Activated T-helper 17 cell treated with anti-CD3 and anti-CD28 coated beads, Interleukin-2, amount 50 U/mL, for 72 hours (primary cell): Measurements from ENCODE around the gene ZNF22. TPM values are rescaled to one million over a fixed set of nuclear protein-coding genes. Genes with fewer than 3 reads are reported as not detected.
A peak's percentile ranks its signal among the peaks of the same experiment; 100 is the strongest.

ENCODE experiments used
- ATAC-seq: fragments of 150-1000 bp; cut with Tn5 transposase; replicated peaks from 2 replicates; pipeline ENCODE4 v1.10.0; 2021; ENCODE audit warnings: mild to moderate bottlenecking, moderate library complexity
- H3K27ac Mint-ChIP-seq: one replicate; pipeline ENCODE4 v1.8.0; 2022; ENCODE audit warnings: mixed read lengths
- H3K27me3 Mint-ChIP-seq: one replicate; pipeline ENCODE4 v1.8.0; 2022; ENCODE audit warnings: mixed read lengths
- H3K36me3 Mint-ChIP-seq: one replicate; pipeline ENCODE4 v1.8.0; 2022; ENCODE audit warnings: low read depth, mild to moderate bottlenecking, mixed read lengths
- H3K4me1 Mint-ChIP-seq: one replicate; pipeline ENCODE4 v1.8.0; 2022; ENCODE audit warnings: mixed read lengths
- H3K4me3 Mint-ChIP-seq: one replicate; pipeline ENCODE4 v1.8.0; 2022; ENCODE audit warnings: mild to moderate bottlenecking, mixed read lengths
- H3K9me3 Mint-ChIP-seq: one replicate; pipeline ENCODE4 v1.8.0; 2022; ENCODE audit warnings: mixed read lengths
- total RNA-seq, 2 donors: library from RNA; stranded (reverse); gene quantifications; one replicate each; pipeline ENCODE4 v1.2.3, GENCODE V29; 2022

The ZNF22 gene
- total RNA-seq, 2 donors from 2014 or later: 7.3 to 12.6 TPM

DNA sequence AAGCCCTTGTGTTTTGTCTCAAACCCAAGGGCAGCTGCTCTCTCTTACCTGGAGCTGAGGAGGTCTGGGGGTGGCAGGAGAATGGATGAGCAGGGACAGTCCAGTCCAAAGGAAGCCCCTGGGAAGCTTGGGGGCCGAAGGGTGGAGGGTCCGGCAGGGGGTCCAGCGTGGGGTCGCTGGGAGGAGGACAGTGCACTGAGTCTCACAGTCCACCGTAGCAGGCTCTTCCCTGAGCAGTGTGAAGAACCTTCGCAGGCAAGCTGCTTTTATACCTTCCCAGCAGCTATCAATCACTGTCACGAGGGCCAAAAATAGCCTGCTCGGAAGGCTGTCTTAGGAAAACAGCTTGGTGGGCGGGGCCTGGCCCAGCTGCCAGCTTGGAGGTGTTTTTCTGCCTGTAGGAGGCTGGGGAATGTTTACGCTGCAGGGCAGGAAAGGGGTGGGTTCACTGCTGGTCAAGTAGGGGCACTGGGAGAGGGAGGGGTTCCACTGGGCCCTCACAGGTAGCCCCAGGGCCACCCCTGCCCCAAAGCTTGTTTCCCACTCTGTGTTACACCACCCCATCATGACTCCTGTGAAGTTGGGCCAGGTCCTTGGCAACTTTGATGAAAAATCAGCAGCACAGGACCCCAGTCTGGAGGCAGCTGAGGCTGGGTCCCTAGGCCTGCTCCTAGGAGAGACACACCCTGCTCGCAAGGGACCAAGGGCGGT is 22.0 kb upstream of the ZNF22 start, which contains the start of gene DEPP1:
Gene DEPP1, minus strand, starts transcription at position 240 of the 711 bp plus-strand sequence. CDS start 779 bp downstream, outside the sequence.
- peaks cover 3% of the 10 kb centered on the region for H3K27me3 Mint-ChIP-seq
- no peak within 1 kb of the TSS for H3K27ac Mint-ChIP-seq
- no peak within 1 kb of the TSS for H3K4me3 Mint-ChIP-seq
- no peak for ATAC-seq
- no peaks in the 10 kb centered on the region for H3K36me3 Mint-ChIP-seq
- H3K4me1 Mint-ChIP-seq: no peaks in the 10 kb centered on the region
- H3K9me3 Mint-ChIP-seq: no peaks in the 10 kb centered on the region

DNA sequence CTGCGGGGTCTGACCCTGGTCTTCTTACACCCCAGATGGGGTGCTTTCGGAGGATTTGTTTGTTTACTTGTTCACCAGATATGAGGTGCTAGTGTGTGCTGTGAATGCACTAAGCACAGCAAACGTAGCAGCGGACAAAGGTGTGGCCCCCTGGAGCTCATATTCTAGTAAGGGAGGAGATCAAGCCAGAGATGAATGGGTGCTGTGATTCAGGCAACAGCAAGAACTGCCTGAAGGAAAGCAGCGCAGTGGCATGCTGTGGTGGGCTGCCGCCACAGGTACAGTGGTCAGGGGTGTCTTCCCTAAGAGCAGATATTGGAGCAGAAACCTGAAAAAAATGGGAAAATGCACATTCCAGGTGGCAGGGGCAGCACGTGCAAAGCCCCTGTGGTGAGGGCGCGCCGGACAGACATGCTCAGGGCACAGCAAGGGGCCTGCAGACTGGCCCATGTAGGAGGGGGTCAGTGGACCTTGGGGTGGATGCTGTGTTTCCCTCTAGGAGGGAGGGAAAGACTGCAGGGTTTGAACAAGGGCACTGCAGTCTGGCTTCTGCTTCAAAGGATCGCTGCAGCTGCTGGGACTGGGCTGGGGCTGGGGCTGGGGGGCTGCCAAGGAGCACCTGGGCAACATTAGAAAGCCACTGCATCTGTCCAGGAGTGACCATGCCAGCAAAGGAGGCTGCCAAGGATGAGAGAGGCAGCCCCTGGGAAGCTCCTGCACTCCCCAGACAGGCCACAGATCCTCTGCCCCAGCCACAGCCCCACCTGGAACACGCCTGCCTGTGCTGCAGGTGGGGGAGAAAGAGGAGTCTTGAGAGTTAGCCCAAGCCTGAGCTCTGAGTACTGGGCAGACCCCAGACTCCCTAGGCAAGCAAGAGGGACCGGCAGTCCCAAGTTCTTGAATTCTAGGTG is 21.2 kb upstream of the ZNF22 start:
- Mint-ChIP-seq H3K9me3 (no peaks in the 10 kb centered on the region), H3K27me3 (peaks cover 3% of the 10 kb centered on the region), H3K27ac (no peak overlapping the region), H3K36me3 (no peaks in the 10 kb centered on the region), H3K4me3 (no peak overlapping the region), H3K4me1 (no peaks in the 10 kb centered on the region)
- no peak for ATAC-seq

DNA sequence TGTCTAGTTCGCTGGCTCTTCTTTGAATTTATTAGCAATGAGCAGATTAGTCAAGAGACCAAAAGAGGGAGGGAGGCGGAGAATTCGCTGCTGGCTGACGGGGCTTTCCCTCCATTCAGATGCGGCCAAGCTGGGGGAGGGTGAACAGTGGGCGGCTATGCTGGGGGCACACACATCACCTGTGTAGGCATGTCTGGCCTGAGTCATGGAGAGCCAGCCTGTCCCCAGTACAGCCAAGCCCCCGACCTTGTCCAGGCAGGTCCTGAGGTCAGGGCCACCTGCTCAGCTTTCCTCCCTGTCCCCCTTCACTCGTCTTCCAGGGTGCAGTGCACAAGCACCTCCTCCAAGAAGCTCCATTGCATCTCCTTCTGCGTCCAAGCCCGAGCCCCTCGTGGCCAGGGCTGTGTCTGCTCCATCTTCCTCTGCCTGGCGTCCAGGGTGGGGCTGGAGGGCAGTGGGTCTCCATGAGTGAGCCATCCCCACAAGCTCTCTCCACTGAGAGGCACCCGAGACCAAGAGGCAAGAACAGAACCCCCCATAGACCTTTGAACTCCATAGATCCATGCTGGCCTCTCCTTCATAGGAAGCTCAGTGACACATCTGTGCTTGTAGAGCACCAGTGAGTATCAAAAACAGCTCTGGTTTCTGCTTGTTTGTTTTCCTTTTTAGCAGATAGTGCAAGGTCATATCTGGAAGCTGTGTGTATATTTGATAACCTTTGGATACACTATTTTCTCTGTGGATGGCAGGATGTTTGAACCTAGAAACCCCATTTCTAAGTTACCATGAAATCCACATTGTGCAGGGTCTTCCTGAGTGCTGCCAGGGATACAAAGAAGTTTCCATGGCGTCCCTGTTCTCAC is 20.2 kb upstream of the ZNF22 start:
- Mint-ChIP-seq H3K4me1 (no peaks in the 10 kb centered on the region), H3K9me3 (no peaks in the 10 kb centered on the region), H3K27ac (no peak overlapping the region), H3K36me3 (no peaks in the 10 kb centered on the region), H3K27me3 (peaks cover 3% of the 10 kb centered on the region), H3K4me3 (no peak overlapping the region)
- ATAC-seq: no peak

DNA sequence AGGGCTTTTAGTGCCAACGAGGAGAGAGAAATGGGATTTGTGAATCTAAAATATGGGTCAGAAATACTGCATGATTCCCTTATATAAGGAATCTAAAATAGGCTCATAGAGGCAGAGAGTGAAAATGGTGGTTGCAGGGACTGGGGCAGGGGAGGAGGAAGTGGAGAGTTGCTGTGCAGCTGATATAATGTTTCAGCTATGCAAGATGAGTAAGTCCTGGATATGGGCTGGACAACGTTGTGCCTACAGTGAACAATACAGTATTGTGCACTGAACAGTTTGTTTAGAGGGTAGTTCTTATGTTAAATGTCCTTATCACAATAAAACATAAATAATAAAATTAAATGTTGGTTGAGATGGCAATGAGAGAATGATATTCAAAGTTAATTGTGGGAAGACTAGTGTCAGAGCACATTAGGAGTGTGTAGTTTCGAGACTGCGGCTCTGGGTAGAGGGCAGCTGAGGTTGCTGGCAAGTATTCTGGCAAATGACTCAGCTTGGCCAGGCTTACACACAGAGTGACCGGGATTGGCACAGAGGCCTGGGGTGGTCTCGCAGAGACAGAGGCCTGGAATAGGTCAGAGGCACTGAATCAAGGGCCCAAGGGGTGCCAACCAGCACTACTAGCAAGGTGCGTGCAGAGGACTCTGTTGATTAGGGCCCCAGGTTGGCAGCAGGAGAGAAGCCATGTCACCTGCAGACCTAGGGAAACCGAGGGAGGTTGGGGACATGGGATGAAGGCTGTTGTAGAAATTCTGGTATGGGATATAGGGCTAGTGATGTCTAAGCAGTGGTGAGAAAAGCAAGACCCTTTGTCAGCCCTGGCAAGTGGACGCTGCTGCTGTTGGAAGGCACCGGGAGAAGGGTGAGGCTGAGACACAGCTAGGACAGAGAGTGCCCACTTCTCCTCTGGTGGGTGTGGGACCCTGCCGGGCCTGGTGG is 19.3 kb upstream of the ZNF22 start:
- Mint-ChIP-seq H3K27ac (no peak overlapping the region), H3K27me3 (peaks cover 3% of the 10 kb centered on the region), H3K36me3 (no peaks in the 10 kb centered on the region), H3K9me3 (no peaks in the 10 kb centered on the region), H3K4me3 (no peak overlapping the region), H3K4me1 (no peaks in the 10 kb centered on the region)
- peak; percentile 45 for ATAC-seq

DNA sequence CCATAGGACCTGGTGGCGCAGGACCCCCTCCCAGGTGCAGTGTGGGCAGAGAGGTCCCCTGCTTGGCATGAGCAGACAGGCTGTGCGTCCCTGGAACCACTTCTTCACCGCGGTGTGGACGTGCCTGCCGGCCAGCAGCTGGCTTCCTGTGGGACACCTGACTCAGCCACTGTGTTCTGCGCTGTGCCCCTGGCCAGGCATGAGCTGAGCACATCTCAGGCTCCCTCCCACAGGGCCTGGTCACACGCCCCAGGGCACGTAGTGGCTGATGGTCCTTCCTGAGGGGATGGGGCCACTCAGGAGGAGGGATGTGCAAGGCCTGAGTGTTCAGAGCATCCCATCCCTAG is 18.6 kb upstream of the ZNF22 start:
- Mint-ChIP-seq H3K4me3 (no peak overlapping the region), H3K9me3 (no peaks in the 10 kb centered on the region), H3K36me3 (no peaks in the 10 kb centered on the region), H3K4me1 (no peaks in the 10 kb centered on the region), H3K27me3 (peaks cover under 1% of the 10 kb centered on the region), H3K27ac (no peak overlapping the region)
- no peak for ATAC-seq

DNA sequence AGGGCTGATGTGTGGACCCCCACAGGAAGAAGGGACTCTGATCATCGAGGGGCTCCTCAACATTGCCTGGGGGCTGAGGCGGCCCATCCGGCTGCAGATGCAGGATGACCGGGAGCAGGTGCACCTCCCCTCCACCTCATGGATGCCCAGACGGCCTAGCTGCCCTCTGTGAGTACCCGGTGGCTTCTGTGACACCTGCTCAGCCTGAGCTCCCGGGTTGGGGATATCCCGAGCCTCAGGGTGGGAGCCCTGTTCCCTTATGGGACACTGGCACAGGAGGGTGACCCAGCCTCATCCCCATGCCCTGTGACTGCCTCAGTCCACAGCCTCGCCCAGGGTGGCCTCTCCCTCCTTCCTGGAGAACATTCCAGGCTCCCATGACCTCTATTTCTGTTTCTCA is 18.2 kb upstream of the ZNF22 start:
- no peaks in the 10 kb centered on the region for H3K9me3 Mint-ChIP-seq
- no peaks in the 10 kb centered on the region for H3K4me1 Mint-ChIP-seq
- H3K4me3 Mint-ChIP-seq: no peak overlapping the region
- no peaks in the 10 kb centered on the region for H3K36me3 Mint-ChIP-seq
- ATAC-seq: no peak
- H3K27me3 Mint-ChIP-seq: no peaks in the 10 kb centered on the region
- H3K27ac Mint-ChIP-seq: no peak overlapping the region

DNA sequence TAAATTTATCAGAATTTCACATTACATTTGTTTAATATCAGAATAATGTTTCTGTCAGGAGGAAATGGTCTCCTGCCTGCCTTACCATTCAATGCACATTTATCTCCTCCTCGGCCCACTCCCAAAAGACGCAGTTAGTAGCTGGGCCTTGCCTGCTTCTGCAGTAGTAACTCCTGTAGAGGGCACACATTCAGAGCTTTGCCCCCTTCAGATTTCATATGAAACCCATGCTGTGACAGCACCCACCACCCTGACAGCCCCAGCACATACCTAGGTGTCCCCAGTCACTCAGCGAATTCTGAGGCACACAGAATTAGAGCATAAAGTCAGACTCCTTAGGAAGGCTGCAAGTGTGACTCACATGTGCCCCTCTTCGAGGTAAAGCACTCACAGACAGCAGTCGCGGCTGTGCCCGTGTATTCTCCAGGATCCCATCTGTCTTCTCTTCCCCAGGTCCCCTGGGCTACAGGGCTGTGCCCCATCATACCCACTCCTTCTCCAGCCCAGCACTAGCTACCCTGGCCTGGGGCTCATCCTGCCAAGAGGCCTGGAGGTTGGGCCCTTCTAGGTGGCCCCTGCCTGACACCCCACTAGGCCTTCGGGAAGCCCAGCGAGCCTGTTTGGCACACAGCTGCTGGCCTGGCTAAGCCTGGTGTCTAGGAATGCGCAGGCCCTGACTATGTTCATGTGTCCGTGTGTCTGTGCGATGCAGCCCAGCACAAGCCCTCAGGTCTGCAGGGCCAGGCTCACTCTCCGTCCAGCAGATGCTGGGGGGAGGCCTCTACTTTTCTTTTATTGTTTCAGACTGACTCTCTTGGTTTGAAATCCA is 17.4 kb upstream of the ZNF22 start:
- ATAC-seq: no peak
- no peak overlapping the region for H3K27ac Mint-ChIP-seq
- no peaks in the 10 kb centered on the region for H3K4me1 Mint-ChIP-seq
- no peaks in the 10 kb centered on the region for H3K9me3 Mint-ChIP-seq
- no peak overlapping the region for H3K4me3 Mint-ChIP-seq
- H3K27me3 Mint-ChIP-seq: peaks cover under 1% of the 10 kb centered on the region
- H3K36me3 Mint-ChIP-seq: no peaks in the 10 kb centered on the region

DNA sequence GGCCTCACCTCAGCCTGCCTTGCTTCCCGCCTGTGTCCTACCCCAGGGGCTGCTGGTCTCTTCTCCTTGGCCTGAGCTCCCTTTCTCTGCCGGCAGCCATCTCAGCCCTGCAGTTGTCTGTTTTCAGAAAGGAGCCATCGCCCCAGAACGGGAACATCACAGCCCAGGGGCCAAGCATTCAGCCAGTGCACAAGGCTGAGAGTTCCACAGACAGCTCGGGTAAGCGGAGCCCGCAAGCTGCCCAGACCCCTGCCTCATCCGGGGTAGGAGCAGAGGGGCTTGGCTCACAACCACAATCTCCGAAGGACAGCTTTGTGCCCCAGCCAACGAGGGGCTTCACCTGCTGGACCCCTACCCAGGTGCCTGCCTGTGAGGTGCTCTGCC is 16.8 kb upstream of the ZNF22 start:
- Mint-ChIP-seq H3K4me3 (no peak overlapping the region), H3K27me3 (peaks cover 5% of the 10 kb centered on the region), H3K9me3 (no peaks in the 10 kb centered on the region), H3K4me1 (no peaks in the 10 kb centered on the region), H3K27ac (no peak overlapping the region), H3K36me3 (no peaks in the 10 kb centered on the region)
- no peak for ATAC-seq

DNA sequence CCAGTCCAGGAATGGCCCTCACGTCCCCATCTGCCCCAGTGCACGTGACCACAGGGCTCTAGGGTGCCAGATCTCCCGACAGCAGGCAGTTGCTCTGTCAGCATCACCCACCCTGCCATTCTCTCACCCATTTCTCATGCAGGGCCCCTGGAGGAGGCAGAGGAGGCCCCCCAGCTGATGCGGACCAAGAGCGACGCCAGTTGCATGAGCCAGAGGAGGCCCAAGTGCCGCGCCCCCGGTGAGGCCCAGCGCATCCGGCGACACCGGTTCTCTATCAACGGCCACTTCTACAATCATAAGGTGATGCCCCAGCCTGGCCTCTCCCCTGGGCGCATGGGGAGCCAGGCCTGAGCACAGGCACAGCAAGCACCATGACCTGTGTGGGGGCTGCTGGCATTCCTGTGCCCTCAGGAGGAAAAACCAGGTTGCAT is 16.0 kb upstream of the ZNF22 start:
- Mint-ChIP-seq H3K4me3 (no peak overlapping the region), H3K27me3 (peaks cover 5% of the 10 kb centered on the region), H3K9me3 (no peaks in the 10 kb centered on the region), H3K4me1 (no peaks in the 10 kb centered on the region), H3K27ac (no peak overlapping the region), H3K36me3 (no peaks in the 10 kb centered on the region)
- no peak for ATAC-seq

DNA sequence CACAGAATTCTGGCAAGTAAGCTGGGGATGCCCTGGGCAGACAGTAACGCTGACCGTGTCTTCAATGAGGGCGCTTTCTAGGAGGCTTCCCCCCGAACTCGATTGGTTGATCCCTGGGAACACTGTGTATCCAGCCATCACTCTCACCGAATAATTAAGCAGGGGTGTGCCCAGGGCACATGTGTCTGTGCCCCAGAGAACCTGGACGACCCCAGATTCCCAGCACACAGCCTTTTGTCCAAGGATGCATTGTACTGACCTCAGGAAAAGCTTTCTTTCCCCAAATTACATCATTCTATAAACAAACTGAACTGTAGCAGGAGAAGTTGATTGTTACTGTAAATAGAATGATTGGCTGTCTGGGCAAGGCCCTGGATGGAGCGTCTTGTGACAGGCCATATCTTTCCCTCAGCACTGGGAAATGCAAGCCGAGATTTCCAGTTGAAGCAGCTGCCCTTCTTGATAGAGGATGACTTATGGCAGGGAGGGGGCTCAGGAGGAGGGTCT is 15.5 kb upstream of the ZNF22 start:
- Mint-ChIP-seq H3K9me3 (no peaks in the 10 kb centered on the region), H3K36me3 (no peaks in the 10 kb centered on the region), H3K4me1 (no peaks in the 10 kb centered on the region), H3K27me3 (peaks cover 7% of the 10 kb centered on the region), H3K4me3 (no peak overlapping the region), H3K27ac (no peak overlapping the region)
- no peak for ATAC-seq

DNA sequence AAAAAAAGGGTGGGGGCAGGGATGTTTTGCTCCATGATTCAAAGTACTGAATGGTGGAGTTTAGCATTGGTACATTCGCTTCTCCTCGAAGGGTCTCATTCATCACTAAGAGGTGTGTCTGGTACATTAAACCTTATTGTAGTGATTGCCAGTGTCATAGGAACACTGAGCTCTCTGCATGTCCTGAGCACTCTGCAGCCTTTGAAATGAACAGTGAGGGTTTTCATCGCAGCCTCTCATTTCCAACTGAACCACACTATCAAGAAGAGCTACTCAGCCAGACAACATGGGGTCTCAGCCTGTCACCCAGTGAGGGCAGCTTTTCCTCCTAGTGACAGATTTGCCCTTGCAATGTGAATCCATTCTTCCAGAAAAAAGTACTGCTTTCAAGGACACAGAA is 14.5 kb upstream of the ZNF22 start:
- H3K27ac Mint-ChIP-seq: no peak overlapping the region
- ATAC-seq: no peak
- peaks cover 9% of the 10 kb centered on the region for H3K27me3 Mint-ChIP-seq
- H3K9me3 Mint-ChIP-seq: no peaks in the 10 kb centered on the region
- H3K36me3 Mint-ChIP-seq: no peaks in the 10 kb centered on the region
- H3K4me3 Mint-ChIP-seq: no peak overlapping the region
- no peaks in the 10 kb centered on the region for H3K4me1 Mint-ChIP-seq

DNA sequence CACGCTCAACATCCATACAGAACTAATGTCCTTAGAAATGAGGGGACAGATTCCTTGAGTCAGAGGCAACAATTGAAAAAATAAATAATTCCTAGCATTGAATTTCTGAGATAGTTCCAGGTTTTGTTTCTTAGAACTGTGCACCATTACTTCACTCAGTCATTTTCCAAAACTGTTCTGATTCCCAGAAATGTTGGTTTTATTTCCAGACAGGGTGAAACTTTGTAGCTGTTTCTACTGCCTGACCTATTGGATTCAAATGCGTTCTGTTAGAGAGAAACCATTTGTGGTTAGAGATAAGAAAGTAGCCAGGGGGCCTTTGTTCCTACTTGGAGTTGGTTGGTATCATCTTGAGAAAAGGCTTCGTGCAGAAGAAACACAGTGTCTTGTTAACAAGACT is 14.1 kb upstream of the ZNF22 start:
- no peak overlapping the region for H3K27ac Mint-ChIP-seq
- H3K4me3 Mint-ChIP-seq: no peak overlapping the region
- H3K9me3 Mint-ChIP-seq: no peaks in the 10 kb centered on the region
- peaks cover 9% of the 10 kb centered on the region for H3K27me3 Mint-ChIP-seq
- no peaks in the 10 kb centered on the region for H3K4me1 Mint-ChIP-seq
- ATAC-seq: peak; percentile 14
- no peaks in the 10 kb centered on the region for H3K36me3 Mint-ChIP-seq
